CD14-positive monocyte (primary cell): ENCODE data around the gene PNMA8B. TPM values are rescaled to one million over a fixed set of nuclear protein-coding genes. Genes with fewer than 3 reads are reported as not detected.
"Not testable (repeated sequence)": the region's sequence is repeated elsewhere in the genome, so short reads cannot be mapped to it uniquely, and the experiment has no call there.

Source experiments
- DNase-seq, 3 donors: peaks; one replicate each; pipeline ENCODE4 v3.0.0-alpha.2; 2011 to 2022
- H2AFZ ChIP-seq: 2 replicates; pipeline ENCODE4 v1.6.0; 2012; ENCODE audit warnings: mild to moderate bottlenecking, low read depth, low read length, inconsistent platforms; ENCODE audit not compliant: insufficient read depth, poor library complexity, severe bottlenecking
- H3K27ac ChIP-seq, 2 donors: 1 replicate in 1 of 2; 2 replicates in 1 of 2; pipeline ENCODE4 v1.5.1; 2012 to 2013; ENCODE audit warnings: low read length in 2 of 2, control low read depth in 1 of 2, inconsistent platforms in 1 of 2, low read depth in 1 of 2, mild to moderate bottlenecking in 1 of 2
- H3K27me3 ChIP-seq, 2 donors: one replicate each; pipeline versions ENCODE4 v1.6.0 to v1.6.1; 2011 to 2013; ENCODE audit warnings: low read length in 2 of 2; ENCODE audit not compliant: control insufficient read depth in 2 of 2, insufficient read depth in 2 of 2
- H3K36me3 ChIP-seq, 2 donors: replicated peaks in 1 of 2; 1 replicate in 1 of 2; 2 replicates in 1 of 2; pipeline versions ENCODE4 v1.5.1 to v1.6.1; 2012 to 2013; ENCODE audit warnings: low read length in 2 of 2, control low read depth in 1 of 2, inconsistent platforms in 1 of 2, mild to moderate bottlenecking in 1 of 2; ENCODE audit not compliant: insufficient read depth in 2 of 2, control insufficient read depth in 1 of 2
- H3K4me1 ChIP-seq, 2 donors: 1 replicate in 1 of 2; 2 replicates in 1 of 2; pipeline versions ENCODE4 v1.5.1 to v1.6.1; 2012 to 2013; ENCODE audit warnings: low read length in 2 of 2, control low read depth in 1 of 2, inconsistent platforms in 1 of 2, mild to moderate bottlenecking in 1 of 2, moderate library complexity in 1 of 2; ENCODE audit not compliant: insufficient read depth in 2 of 2, control insufficient read depth in 1 of 2
- H3K4me2 ChIP-seq: replicated peaks from 2 replicates; pipeline ENCODE3; 2012; ENCODE audit warnings: low read length, moderate library complexity, mild to moderate bottlenecking; ENCODE audit not compliant: poor library complexity, severe bottlenecking; ENCODE audit errors: extremely low read depth
- H3K4me3 ChIP-seq, 3 experiments: fragments of 200-600 bp in 1 of 3; sonication (generic) in 1 of 3; replicated peaks in 1 of 3; 1 replicate in 2 of 3; 2 replicates in 1 of 3; pipeline ENCODE4 v1.5.1; 2011 to 2013; ENCODE audit warnings: low read length in 3 of 3, mild to moderate bottlenecking in 3 of 3, control low read depth in 2 of 3, low read depth in 2 of 3, inconsistent platforms in 1 of 3, moderate library complexity in 1 of 3
- H3K79me2 ChIP-seq: 2 replicates; pipeline ENCODE4 v1.6.0; 2012; ENCODE audit warnings: mild to moderate bottlenecking, control low read depth, inconsistent platforms, low read length, moderate library complexity; ENCODE audit not compliant: insufficient read depth
- H3K9ac ChIP-seq: 2 replicates; pipeline ENCODE4 v1.6.0; 2017; ENCODE audit warnings: low read length, mild to moderate bottlenecking; ENCODE audit not compliant: insufficient read depth, poor library complexity, severe bottlenecking
- H3K9me3 ChIP-seq, 2 donors: replicated peaks in 1 of 2; 1 replicate in 1 of 2; 2 replicates in 1 of 2; pipeline versions ENCODE4 v1.5.1 to v1.6.1; 2012 to 2013; ENCODE audit warnings: low read length in 2 of 2, control low read depth in 1 of 2; ENCODE audit not compliant: control insufficient read depth in 1 of 2, insufficient read depth in 1 of 2
- H4K20me1 ChIP-seq: 2 replicates; pipeline ENCODE4 v1.6.0; 2012; ENCODE audit warnings: mild to moderate bottlenecking, low read length, control low read depth, moderate library complexity; ENCODE audit not compliant: insufficient read depth
- H3K27ac Mint-ChIP-seq, 7 donors: one replicate each; pipeline ENCODE4 v1.8.0; 2020; ENCODE audit warnings: mild to moderate bottlenecking in 7 of 7, mixed read lengths in 7 of 7, moderate library complexity in 6 of 7, inconsistent platforms in 2 of 7
- H3K27me3 Mint-ChIP-seq, 3 donors: one replicate each; pipeline ENCODE4 v1.8.0; 2021 to 2022; ENCODE audit warnings: low read depth in 3 of 3, mild to moderate bottlenecking in 3 of 3, mixed read lengths in 3 of 3, moderate library complexity in 3 of 3, inconsistent platforms in 1 of 3
- H3K36me3 Mint-ChIP-seq, 2 donors: one replicate each; pipeline ENCODE4 v1.8.0; 2020; ENCODE audit warnings: mixed read lengths in 2 of 2, inconsistent platforms in 1 of 2, mild to moderate bottlenecking in 1 of 2
- H3K4me1 Mint-ChIP-seq: one replicate; pipeline ENCODE4 v1.8.0; 2020; ENCODE audit warnings: mild to moderate bottlenecking, mixed read lengths
- H3K4me3 Mint-ChIP-seq, 2 donors: one replicate each; pipeline ENCODE4 v1.8.0; 2020; ENCODE audit warnings: mild to moderate bottlenecking in 2 of 2, mixed read lengths in 2 of 2, moderate library complexity in 1 of 2
- H3K9me3 Mint-ChIP-seq, 7 donors: one replicate each; pipeline ENCODE4 v1.8.0; 2020 to 2022; ENCODE audit warnings: mixed read lengths in 7 of 7, mild to moderate bottlenecking in 6 of 7, moderate library complexity in 6 of 7, inconsistent platforms in 2 of 7
- CTCF ChIP-seq: fragments of 200-600 bp; IDR thresholded peaks from one replicate; pipeline ENCODE4 v1.8.0; 2022; ENCODE audit warnings: antibody characterized with exemption, mild to moderate bottlenecking
- WGBS: methylation state at CpG from one replicate; pipeline ENCODE4 v1.1.5; 2013; ENCODE audit warnings: missing lambda C conversion rate; ENCODE audit not compliant: insufficient coverage; 5-methylcytosine and 5-hydroxymethylcytosine counted together
- intact Hi-C, 2 donors: fragments of 100-400 bp; cut with micrococcal nuclease; formaldehyde crosslinking; loops; one replicate each; pipeline versions ENCODE4 v1.15.0 to v1.15.1; 2023
- polyA plus RNA-seq, 3 donors: library from polyadenylated mRNA; depleted of rRNA in 1 of 3; unstranded in 2 of 3; stranded (reverse) in 1 of 3; fragments of 300-500 nt in 2 of 3; fragments of >200 nt in 1 of 3; fragmentation: Illumina TruSeq in 2 of 3; gene quantifications; 1 replicate in 2 of 3; 2 replicates in 1 of 3; pipeline ENCODE4 v1.2.3, GENCODE V29; 2012 to 2021

PNMA8B gene
- polyA plus RNA-seq, 3 donors = 0.07 to 0.16 TPM; not detected in 1

- H3K36me3 Mint-ChIP-seq = peaks cover 0 to 5% of the 10 kb centered on the region in 2 donors
- no peak overlapping the region for H3K27ac Mint-ChIP-seq
- intact Hi-C loops = no loop called here
- no peaks in the 10 kb centered on the region for H3K79me2 ChIP-seq
- H3K4me2 ChIP-seq = no peak overlapping the region
- no peak overlapping the region for H3K4me3 ChIP-seq
- H3K4me3 Mint-ChIP-seq = peak overlapping the region in 1 of 2 donors; percentile 54
- TF ChIP-seq CTCF = no peak
- 96% methylated on average over 4 of the region's 8 CpGs for WGBS
- peaks cover 0 to 16% (median 8%) of the 10 kb centered on the region in 7 donors for H3K9me3 Mint-ChIP-seq
- peaks cover 0 to 14% of the 10 kb centered on the region in 2 donors for H3K9me3 ChIP-seq
- peaks cover 6 to 42% of the 10 kb centered on the region in 2 donors for H3K27me3 ChIP-seq
- H3K4me1 ChIP-seq = peaks cover 8 to 25% of the 10 kb centered on the region in 2 donors
- no peak overlapping the region for H3K9ac ChIP-seq
- H3K4me1 Mint-ChIP-seq = peaks cover 14% of the 10 kb centered on the region
- no peaks in the 10 kb centered on the region for H3K36me3 ChIP-seq
- no peak overlapping the region for H2AFZ ChIP-seq
- no peak for DNase-seq
- H4K20me1 ChIP-seq = no peaks in the 10 kb centered on the region
- no peak overlapping the region for H3K27ac ChIP-seq
- peaks cover 46 to 75% (median 47%) of the 10 kb centered on the region in 3 donors for H3K27me3 Mint-ChIP-seq
These were observed 2.1 kb upstream of the PNMA8B start for GRCh38 chr19:46497773-46498172.

GRCh38 chr19:46496886-46497285, 1.2 kb upstream of the PNMA8B start:
- H2AFZ ChIP-seq, H4K20me1 ChIP-seq, H3K79me2 ChIP-seq, H3K4me3 ChIP-seq, H3K36me3 ChIP-seq, DNase-seq, H3K9ac ChIP-seq, H3K4me2 ChIP-seq, intact Hi-C loops, H3K27ac ChIP-seq, H3K36me3 Mint-ChIP-seq: not testable (repeated sequence)
- peak overlapping the region in 1 of 2 donors; percentile 61 for H3K4me3 Mint-ChIP-seq
- Histone ChIP-seq H3K9me3 (peaks cover 0 to 21% of the 10 kb centered on the region in 2 donors), H3K27me3 (peaks cover 14 to 51% of the 10 kb centered on the region in 2 donors), H3K4me1 (peaks cover 10 to 34% of the 10 kb centered on the region in 2 donors)
- WGBS = 100% methylated on average over 1 of the region's 4 CpGs
- H3K27me3 Mint-ChIP-seq = peaks cover 52 to 77% (median 56%) of the 10 kb centered on the region in 3 donors
- H3K9me3 Mint-ChIP-seq = peaks cover 0 to 14% (median 5%) of the 10 kb centered on the region in 7 donors
- peaks cover 16% of the 10 kb centered on the region for H3K4me1 Mint-ChIP-seq
- H3K27ac Mint-ChIP-seq = peak overlapping the region in 1 of 7 donors; percentile 35
